ENCODE data around the gene CPNE8. TPM values are rescaled to one million over a fixed set of nuclear protein-coding genes. Genes with fewer than 3 reads are reported as not detected.

The CPNE8 gene
- total RNA-seq, 1 donor from 2014 or later, result 9.4 TPM

GRCh38 chr12:38653650-38654049 is 251.7 kb downstream of the CPNE8 start:
- DNase-seq (ENCODE audit: low read depth), result no peak
- FAIRE-seq, result no peak

GRCh38 chr12:38648813-38649212 is 256.6 kb downstream of the CPNE8 start:
- no peak overlapping the region for H3K27ac Mint-ChIP-seq (ENCODE audit: unreplicated experiment)

More at GRCh38 chr12:38653650-38654049, 251.7 kb downstream of the CPNE8 start:
- Mint-ChIP-seq H3K36me3 (ENCODE audit: low read depth, unreplicated experiment) (no peaks in the 10 kb centered on the region), H3K4me3 (ENCODE audit: unreplicated experiment) (no peak overlapping the region), H3K27me3 (ENCODE audit: low read depth, unreplicated experiment) (no peaks in the 10 kb centered on the region), H3K9me3 (ENCODE audit: unreplicated experiment) (peaks cover 3% of the 10 kb centered on the region), H3K4me1 (ENCODE audit: low read depth, unreplicated experiment) (no peaks in the 10 kb centered on the region), H3K27ac (ENCODE audit: unreplicated experiment) (no peak overlapping the region)
- Histone ChIP-seq H3K36me3 (ENCODE audit: insufficient read depth, low read length) (no peaks in the 10 kb centered on the region), H4K20me1 (ENCODE audit: insufficient read depth, low read length) (no peaks in the 10 kb centered on the region), H3K4me3 (ENCODE audit: insufficient read depth, low read depth, low read length) (no peak overlapping the region), H3K9me3 (ENCODE audit: insufficient read depth, low read depth, low read length) (no peaks in the 10 kb centered on the region), H3K27ac (ENCODE audit: low read depth, low read length) (no peak overlapping the region), H3K4me1 (ENCODE audit: insufficient read depth, low read length) (no peaks in the 10 kb centered on the region), H3K4me2 (ENCODE audit: low read length) (no peak overlapping the region), H3K79me2 (ENCODE audit: insufficient read depth, low read length) (no peaks in the 10 kb centered on the region), H3K9ac (ENCODE audit: low read length) (no peak overlapping the region), H2AFZ (ENCODE audit: low read depth, low read length) (no peak overlapping the region), H3K27me3 (ENCODE audit: insufficient read depth, low read length) (no peaks in the 10 kb centered on the region)
- TF ChIP-seq CTCF (IDR thresholded peaks at IDR 0.05; ENCODE audit: insufficient read depth, low read depth, low read length), result no peak
- no peak for TF ChIP-seq EZH2 (IDR thresholded peaks at IDR 0.05; ENCODE audit: insufficient read depth, low read length)

More at GRCh38 chr12:38648813-38649212, 256.6 kb downstream of the CPNE8 start:
- H3K36me3 ChIP-seq (ENCODE audit: insufficient read depth, low read length), result no peaks in the 10 kb centered on the region
- no peaks in the 10 kb centered on the region for H3K27me3 ChIP-seq (ENCODE audit: insufficient read depth, low read length)
- Mint-ChIP-seq H3K27me3 (ENCODE audit: low read depth, unreplicated experiment) (no peaks in the 10 kb centered on the region), H3K9me3 (ENCODE audit: unreplicated experiment) (no peaks in the 10 kb centered on the region), H3K4me1 (ENCODE audit: low read depth, unreplicated experiment) (no peaks in the 10 kb centered on the region), H3K4me3 (ENCODE audit: unreplicated experiment) (no peak overlapping the region), H3K36me3 (ENCODE audit: low read depth, unreplicated experiment) (no peaks in the 10 kb centered on the region)
- no peak overlapping the region for H3K4me3 ChIP-seq (ENCODE audit: insufficient read depth, low read depth, low read length)
- no peaks in the 10 kb centered on the region for H3K4me1 ChIP-seq (ENCODE audit: insufficient read depth, low read length)
- no peaks in the 10 kb centered on the region for H3K79me2 ChIP-seq (ENCODE audit: insufficient read depth, low read length)
- FAIRE-seq (no peak), DNase-seq (ENCODE audit: low read depth) (no peak)
- no peak overlapping the region for H3K9ac ChIP-seq (ENCODE audit: low read length)
- no peak overlapping the region for H2AFZ ChIP-seq (ENCODE audit: low read depth, low read length)
- TF ChIP-seq EZH2 (IDR thresholded peaks at IDR 0.05; ENCODE audit: insufficient read depth, low read length), result no peak
- TF ChIP-seq CTCF (IDR thresholded peaks at IDR 0.05; ENCODE audit: insufficient read depth, low read depth, low read length), result no peak
- no peaks in the 10 kb centered on the region for H4K20me1 ChIP-seq (ENCODE audit: insufficient read depth, low read length)
- H3K27ac ChIP-seq (ENCODE audit: low read depth, low read length), result no peak overlapping the region
- no peaks in the 10 kb centered on the region for H3K9me3 ChIP-seq (ENCODE audit: insufficient read depth, low read depth, low read length)
- no peak overlapping the region for H3K4me2 ChIP-seq (ENCODE audit: low read length)
